Measurements from ENCODE around the gene KCNIP1.
"Not testable (repeated sequence)": the region's sequence is repeated elsewhere in the genome, so short reads cannot be mapped to it uniquely, and the experiment has no call there.

The KCNIP1 gene

DNA sequence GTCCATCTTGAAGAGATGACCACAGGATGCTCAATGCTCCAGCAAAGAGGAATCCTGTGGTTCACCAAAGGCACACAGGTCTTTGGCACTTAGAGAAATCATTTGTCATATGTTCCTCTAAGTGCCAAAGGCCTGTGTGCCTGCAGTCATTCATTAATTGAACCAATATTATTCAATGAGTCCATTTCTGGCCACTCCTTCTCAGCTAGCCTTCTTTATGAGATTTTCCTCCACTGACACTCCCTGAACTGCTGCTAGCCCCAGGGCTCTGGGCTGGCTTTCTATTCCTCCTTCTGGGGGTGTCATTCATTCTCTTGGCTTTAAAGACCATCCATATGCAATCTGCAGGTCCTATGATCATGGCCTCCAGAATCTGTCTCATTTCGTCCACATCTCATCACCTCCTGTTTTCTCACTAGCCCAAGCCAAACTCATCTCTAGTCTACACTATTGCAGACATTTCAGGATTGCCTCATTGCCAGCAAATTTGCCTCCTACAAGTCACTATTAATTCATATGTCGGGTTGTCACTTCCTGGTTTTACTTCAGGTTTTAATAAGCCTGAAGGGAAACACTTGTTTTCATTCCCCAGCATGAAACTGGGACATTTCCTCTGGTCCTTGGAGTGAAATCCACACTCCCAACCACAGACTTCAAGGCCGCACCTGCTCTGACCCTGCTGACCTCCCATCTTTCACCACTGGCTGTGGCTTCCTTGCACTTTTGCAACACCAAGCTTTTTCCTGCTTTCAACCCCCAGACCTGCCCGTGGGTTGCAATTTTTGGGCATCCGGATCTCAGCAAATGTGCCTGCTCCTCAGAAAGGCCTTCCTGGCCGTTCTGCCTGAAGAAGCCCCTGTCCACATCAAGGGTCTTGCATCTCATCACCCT, 35.1 kb downstream of the KCNIP1 start:
- no peak for DNase-seq

DNA sequence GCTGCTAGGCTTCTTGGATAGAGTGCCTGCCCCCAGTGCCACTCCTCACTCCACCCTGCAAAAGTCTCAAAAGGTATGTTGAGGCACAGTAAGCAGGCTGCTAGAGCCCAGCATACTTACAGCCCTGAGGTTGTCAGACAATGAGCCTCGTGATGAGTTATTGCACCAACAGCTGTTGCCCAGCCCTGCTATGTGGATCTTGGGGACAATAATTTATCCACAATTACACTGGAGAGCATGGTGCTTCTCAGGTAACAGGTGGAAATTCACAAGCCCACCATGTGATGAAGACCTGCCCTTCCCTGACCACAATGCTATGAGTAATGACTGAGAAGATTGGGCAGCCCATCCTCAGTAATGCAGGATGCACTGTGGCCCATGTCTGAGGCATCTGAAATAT, 36.5 kb downstream of the KCNIP1 start:
- no peak for DNase-seq

GRCh38 chr5:170541146-170541769, 37.4 kb downstream of the KCNIP1 start:
- DNase-seq, result no peak

DNA sequence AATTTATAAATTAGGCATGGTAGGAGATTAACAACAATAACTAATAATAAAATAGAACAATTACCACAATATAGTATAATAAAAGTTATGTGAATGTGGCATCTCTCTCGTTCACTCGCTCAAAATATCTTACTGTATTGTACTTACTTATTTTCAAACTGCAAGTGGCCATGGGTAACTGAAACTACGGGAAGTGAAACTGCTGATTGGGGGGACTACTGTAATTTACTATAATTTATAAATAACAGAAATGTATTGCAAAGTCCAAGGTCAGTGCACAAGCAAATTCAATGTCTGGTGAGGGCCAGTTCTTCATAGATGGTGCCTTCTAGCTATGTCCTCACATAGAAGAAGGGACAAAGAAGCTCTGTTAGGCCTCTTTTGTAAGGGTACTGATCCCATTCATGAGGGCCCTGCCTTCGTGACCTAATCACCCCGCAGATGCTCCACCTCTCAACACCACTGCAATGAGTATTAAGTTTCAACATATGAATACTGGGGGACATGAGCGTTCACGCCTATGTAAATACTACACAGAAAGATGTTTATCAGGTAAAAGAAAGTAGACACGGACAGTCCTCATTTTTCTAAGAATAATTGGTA, 39.0 kb downstream of the KCNIP1 start:
- DNase-seq, result no peak

GRCh38 chr5:170545313-170545712, 41.5 kb downstream of the KCNIP1 start:
- DNase-seq, result no peak

GRCh38 chr5:170545811-170546210, 42.0 kb downstream of the KCNIP1 start:
- DNase-seq, result no peak

GRCh38 chr5:170546282-170546681, 42.5 kb downstream of the KCNIP1 start:
- no peak for DNase-seq

DNA sequence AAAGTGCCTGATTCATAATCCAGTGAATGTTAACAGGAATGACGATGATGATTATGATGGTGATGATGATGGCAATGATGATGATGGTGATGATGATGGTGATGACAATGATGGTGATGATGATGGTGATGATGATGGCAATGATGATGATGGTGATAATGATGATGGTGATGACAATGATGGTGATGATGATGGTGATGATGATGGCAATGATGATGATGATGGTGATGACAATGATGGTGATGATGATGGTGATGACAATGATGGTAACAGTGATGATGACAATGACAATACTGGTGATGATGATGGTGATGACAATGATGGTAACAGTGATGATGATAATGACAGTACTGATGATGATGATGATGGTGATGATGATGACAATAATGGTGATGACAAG, 46.6 kb downstream of the KCNIP1 start:
- DNase-seq, result not testable (repeated sequence)

DNA sequence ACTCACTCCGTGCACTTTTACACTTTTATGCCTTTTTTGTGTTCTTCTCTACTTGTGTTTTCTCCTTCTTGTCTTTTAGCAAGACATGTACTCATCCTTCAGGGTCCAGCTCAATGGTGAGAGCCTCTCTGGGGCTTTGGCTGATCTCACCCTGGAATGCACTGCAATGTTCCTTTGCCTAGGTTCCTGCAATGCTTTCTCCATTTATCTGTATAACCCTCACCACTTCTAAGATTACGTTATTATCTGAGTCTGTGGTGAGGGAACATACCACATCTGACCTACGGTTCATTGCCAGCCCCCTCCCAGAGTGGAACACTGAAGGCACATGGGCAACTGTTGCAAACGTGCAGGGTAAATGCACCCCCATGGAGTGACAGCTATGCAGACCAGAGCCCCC, 47.3 kb downstream of the KCNIP1 start:
- no peak for DNase-seq

GRCh38 chr5:170551622-170552021, 47.8 kb downstream of the KCNIP1 start:
- DNase-seq, result no peak

DNA sequence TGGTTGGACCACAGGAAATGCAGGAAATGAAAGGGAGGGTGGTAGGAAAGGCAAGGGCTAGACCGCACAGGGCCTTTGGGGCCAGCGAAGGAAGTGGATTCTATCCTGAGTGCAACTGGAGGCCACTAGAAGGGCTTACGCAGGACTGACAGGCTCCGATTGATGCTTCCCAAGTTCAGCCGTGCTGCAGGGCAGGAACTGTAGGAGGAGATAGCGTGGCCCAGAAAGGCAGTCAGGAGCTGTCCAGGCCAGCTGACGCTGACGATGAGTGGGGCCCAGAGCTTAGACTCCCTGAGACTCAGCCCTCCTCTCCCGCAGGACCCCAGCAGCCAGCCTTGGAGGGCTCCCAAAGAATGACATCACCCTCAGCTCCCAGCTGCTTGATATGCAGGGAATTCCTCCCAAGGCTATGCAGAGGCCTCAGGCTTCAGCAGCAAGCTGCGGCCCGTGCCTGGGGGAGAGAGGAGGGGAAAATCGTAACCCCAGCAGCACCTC, 48.8 kb downstream of the KCNIP1 start:
- no peak for DNase-seq

DNA sequence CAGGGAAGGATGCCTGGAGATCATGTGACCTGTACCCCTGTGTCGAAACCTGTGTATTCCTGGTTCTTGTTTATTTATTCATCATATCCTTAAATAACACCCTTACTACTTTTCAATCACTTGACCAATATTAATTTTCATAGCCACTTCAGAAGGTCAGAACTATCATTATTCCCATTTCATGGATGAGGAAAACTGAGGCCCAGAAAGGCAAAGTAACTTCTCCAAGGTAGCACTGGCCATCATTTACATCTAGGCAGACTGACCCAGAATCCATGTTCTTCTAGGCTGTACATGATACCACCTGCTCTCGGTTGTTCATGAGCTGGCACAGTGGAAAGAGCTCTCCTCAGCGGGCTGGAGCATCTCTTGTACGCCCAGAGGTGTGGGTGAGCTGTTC, 49.4 kb downstream of the KCNIP1 start:
- DNase-seq, result no peak

DNA sequence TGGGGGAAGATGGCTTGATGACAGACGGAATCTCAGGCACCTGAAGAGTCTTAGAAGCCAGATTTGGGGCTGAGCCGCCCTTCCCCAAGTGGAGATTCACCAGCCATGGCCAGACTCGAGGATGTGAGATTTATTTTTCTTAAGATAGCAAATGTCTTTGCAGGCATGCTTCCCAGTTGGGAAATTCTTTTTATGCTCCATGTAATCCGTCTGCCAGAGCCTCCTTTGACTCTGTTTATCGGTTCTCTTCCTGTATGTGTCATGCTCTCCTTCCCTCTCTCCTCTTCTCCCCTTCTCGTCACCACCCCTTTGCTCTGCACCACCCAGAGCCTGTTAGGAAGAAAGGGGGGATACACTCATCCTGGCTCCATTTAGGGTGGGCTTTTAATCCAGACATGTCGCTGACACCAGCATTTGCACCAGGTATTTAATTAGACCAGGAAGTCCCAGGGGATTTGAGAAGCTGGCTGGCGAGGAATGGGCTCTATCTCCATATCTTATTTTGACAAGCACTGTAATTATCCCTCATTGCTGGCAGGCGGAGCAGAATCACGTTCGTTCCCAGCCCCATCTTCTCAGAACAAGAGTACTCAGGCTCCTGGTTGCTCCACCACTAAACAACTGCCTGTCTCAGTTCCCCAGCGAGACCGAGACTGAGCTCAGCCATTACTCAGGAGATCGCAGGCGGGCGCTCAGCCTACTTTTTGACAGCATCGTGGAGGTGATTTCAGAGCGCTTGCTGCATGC, 50.9 kb downstream of the KCNIP1 start:
- DNase-seq, result no peak

- peak; percentile 40 for DNase-seq
Observed at GRCh38 chr5:170557314-170557713, 53.5 kb downstream of the KCNIP1 start.

- DNase-seq, result no peak
Observed at GRCh38 chr5:170559296-170559695, 55.5 kb downstream of the KCNIP1 start.

DNA sequence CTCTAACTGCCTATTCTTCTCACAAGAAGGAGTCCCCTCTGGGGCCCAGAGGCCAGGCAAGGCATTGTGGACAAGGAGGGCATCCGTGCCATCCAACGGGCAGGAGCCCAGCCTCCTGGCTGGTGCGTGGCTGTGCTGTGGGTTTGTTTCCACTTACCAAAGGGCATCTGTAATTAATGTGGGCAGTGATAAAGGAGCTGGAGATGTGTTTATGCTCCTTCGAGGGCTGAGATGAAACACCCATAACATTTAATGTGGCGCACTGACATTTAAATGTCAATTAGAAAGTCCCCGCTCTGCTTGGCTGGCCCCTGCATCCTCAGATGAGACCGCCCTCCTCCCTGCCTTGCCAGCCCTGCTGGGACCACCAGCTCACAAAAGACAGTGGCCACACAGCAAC, 57.1 kb downstream of the KCNIP1 start:
- DNase-seq, result peak; percentile 35

- peak; percentile 44 for DNase-seq
Observed at GRCh38 chr5:170562166-170562874, 58.5 kb downstream of the KCNIP1 start.

GRCh38 chr5:170562875-170563228, 59.0 kb downstream of the KCNIP1 start:
- peak; percentile 3 for DNase-seq

DNA sequence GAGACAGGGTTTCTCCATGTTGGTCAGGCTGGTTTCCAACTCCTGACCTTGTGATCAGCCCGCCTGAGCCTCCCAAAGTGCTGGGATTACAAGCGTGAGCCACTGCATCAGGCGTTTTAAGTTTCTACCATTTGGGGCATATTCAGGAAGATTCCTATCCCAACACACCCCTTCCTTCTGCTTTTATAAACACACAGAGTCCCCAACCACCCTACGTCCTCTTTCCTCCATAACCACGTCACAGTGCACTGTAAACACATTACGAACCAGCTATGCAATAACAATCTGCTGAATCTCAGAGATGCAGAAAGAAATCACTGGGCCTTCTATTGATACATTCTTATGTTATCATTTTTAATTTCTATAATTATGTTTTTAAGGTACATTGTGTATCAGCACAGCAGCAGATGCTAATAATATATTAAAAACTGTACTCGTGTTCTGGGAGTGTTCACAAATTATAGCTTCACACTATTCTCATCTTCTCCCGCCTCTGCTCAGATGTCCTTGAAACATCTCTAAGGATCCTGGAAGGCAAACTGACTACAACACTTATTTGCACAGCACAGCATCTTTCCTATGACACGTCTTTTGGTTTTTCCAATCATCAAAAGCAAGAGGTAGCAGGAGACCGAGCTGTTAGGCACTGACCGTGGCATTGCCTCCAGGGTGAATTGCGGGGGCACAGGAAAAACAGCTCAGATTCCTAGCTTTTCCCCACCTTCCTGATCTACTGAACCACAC, 60.2 kb downstream of the KCNIP1 start:
- peak; percentile 7 for DNase-seq

DNA sequence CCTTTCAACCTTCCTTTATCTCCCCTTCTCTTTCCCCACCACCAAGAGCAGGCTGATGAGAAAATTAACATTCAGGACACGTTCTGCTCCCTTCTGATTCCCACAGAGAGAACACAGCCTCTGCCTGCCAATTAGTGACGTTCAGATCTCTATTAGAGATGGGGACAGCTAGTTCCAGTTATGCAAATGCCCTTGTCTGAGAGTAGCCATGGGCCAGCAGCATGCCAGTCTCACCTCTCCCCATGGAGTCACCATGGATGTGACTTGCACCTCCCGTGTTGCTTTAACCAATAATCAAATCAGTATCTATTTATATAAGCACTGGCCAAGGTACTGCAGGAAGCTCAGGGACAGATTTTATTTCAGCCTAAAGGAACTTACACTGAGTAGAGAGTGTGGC, 61.3 kb downstream of the KCNIP1 start:
- peak; percentile 13 for DNase-seq

- DNase-seq, result peak; percentile 52
Observed at GRCh38 chr5:170569101-170569500, 65.3 kb downstream of the KCNIP1 start.

GRCh38 chr5:170570476-170570875, 66.7 kb downstream of the KCNIP1 start:
- no peak for DNase-seq
